ENCODE data around the gene NKX6-2. TPM values are rescaled to one million over a fixed set of nuclear protein-coding genes. Genes with fewer than 3 reads are reported as not detected.
"Not testable (repeated sequence)": the region's sequence is repeated elsewhere in the genome, so short reads cannot be mapped to it uniquely, and the experiment has no call there.

Gene NKX6-2
- total RNA-seq, 1 donor from 2014 or later: not detected

GRCh38 chr10:132802048-132802447 is 16.1 kb upstream of the NKX6-2 start:
- DNase-seq (ENCODE audit: low spot score): no peak
- intact Hi-C loops (cut with DNase I): no loop called here

- intact Hi-C loops (cut with DNase I): no loop called here
- DNase-seq (ENCODE audit: low spot score): no peak
Observed at GRCh38 chr10:132799865-132800264, 13.9 kb upstream of the NKX6-2 start.

DNA sequence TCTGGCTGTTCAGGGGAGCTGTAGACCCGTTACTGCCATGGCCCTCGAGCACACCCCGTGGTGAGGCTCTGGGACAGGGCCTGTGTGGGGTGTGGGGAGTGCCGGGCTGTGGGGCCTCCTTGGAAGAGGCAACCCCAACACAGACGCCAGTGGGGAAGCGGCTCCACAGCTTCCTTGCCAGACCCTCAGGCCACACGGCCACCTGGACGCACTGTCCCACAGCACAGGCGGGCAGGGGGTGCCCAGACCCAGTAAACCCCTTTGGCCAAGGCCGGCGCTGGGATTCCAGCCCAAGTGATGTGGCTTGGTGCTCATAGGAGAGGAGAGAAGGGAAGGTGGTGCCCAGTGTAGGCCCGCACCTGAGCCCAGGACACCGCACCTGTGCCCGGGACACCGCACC is 12.9 kb upstream of the NKX6-2 start:
- DNase-seq (ENCODE audit: low spot score): no peak
- intact Hi-C loops (cut with DNase I): no loop called here

- intact Hi-C loops (cut with DNase I): no loop called here
- DNase-seq (ENCODE audit: low spot score): no peak
Observed at GRCh38 chr10:132798403-132798802, 12.5 kb upstream of the NKX6-2 start.

GRCh38 chr10:132797986-132798385 is 12.0 kb upstream of the NKX6-2 start:
- intact Hi-C loops (cut with DNase I); DNase-seq (ENCODE audit: low spot score): not testable (repeated sequence)

DNA sequence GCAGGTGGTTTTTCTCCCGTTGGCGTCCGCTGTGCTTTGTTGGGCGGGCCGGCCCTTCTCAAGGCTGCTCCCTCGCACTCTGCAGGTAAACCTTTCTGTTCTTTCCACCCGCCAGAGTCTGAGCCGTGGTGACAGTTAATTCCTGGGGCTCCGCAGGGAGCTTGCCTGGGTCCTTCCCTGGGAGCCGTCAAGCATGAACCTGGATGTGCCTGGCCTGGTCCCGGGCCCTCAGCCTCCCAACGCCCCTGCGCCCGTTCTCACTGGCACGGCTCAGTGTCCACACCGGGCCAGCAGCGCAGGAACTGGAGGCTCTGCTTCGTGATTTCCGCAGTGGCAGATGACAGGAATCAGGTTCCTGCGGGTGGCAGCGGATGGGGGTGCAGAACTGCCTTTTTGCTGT is 10.9 kb upstream of the NKX6-2 start:
- DNase-seq (ENCODE audit: low spot score): no peak
- intact Hi-C loops (cut with DNase I): no loop called here

DNA sequence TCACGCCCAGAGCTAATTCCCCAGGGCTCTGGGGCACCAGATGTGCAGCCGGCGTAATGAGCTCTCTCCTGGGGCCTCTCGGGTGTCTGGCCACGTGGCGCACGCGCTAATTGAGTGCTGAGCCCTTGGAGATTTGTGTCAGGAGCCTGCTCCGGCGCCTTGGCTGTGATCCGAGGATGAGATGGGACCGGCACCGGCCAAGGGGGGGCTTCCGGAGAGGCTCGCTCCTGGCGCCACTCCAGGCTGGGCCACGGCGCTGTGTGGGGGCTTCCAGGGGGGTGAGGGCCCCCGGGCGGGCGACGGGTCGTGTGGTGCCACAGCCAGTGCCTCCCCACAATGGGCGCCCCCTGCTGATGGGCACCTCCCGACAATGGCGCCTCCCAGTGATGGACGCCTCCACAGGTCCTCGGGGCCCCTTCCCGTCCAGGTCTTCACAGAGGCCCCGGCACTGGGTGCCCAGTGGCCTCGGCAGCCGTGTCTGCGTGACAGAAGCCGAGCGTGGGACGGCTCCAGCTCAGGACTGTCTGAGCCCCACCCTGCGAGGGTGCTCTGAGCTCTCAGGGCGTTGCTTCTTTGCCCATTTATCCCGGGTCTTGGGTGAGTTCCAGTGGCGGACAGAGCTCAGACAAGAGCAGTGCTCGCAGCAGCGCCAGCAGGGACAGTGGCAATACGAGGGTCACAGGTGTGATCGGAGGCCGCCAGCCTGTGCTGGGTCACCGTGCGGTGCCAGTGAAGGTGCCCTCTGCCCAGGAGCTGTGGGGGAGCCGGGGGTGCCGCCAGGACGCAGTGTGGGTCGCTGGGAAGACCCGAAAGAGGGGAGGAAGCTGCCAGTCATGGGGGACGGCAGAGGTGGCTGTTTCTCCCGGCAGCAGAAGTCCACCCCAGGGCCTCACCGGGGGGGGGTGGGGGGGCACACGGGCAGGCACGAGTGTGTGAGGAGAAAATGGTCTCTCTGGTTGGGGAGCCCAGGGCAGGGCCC is 8.2 kb upstream of the NKX6-2 start:
- intact Hi-C loops (cut with DNase I): no loop called here
- DNase-seq (ENCODE audit: low spot score): no peak

DNA sequence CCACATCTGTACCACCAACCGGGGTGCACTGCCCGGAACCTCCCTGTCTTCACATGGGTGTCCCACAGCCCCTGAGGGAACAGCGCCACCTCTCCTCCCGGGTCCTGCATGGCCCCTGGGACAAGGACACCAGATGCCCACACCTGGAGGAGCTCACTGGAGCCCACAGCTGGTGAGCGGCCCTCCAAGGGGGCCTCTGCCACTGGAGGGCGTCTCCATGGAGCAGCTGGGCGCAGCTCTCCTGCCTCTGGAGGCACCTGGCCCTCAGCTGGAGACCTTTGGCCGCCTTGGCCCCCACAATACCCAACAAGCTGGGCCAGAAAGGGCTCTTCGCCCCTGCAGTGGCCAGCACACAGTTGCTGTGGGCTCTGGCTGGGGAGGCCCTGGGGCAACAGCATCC is 7.3 kb upstream of the NKX6-2 start:
- intact Hi-C loops (cut with DNase I): no loop called here
- no peak for DNase-seq (ENCODE audit: low spot score)

DNA sequence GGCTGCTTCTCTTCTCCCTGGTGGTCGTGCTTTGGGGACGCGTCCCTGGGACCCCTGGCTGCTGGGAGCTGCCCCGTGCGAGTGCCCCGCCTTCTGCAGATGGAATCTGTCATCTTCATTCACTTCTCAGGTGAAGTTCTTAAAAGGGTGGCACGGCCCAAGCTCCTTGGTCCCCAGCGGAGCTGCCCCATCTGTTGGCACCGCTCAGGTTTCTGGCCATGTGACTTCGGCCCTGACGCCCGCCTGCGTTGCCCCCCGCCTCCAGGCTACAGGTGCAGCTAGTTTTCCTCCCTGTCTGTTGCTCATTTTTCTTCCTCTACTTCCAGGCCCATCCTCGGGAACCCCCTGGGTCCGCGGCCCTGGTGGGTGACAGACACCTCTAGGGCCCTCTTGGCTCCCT is 6.8 kb upstream of the NKX6-2 start:
- intact Hi-C loops (cut with DNase I): no loop called here
- no peak for DNase-seq (ENCODE audit: low spot score)

DNA sequence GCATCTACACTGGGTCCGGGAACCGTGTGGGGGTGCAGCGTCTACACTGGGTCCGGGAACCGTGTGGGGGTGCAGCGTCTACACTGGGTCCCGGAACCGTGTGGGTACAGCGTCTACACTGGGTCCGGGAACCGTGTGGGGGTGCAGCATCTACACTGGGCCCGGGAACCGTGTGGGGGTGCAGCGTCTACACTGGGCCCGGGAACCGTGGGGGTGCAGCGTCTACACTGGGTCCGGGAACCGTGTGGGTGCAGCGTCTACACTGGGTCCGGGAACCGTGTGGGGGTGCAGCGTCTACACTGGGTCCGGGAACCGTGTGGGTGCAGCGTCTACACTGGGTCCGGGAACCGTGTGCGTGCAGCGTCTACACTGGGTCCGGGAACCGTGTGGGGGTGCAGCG is 6.2 kb upstream of the NKX6-2 start:
- intact Hi-C loops (cut with DNase I); DNase-seq (ENCODE audit: low spot score): not testable (repeated sequence)

GRCh38 chr10:132790934-132791829 is 5.2 kb upstream of the NKX6-2 start:
- intact Hi-C loops (cut with DNase I): no loop called here
- no peak for DNase-seq (ENCODE audit: low spot score)

DNA sequence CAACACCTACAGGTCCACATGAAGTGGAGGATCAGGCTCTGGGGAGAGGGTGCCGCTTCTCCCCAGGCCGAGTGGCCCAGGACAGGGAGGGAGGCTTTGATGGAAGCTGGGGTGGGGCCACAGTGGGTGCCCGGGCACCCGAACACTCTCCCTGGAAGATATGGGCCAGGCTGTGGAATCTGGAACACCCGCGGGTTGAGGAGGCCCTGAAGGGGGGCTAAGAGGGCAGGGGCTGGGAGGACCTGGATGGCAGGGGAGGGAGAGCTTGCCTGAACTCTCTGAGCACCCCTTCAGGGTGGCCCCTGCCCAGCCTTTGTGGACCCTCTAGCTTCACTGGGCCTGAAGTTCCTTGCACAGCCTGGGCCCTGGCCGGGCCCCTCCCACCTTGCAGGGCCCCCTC is 4.5 kb upstream of the NKX6-2 start:
- intact Hi-C loops (cut with DNase I): no loop called here

GRCh38 chr10:132789659-132790148 is 3.8 kb upstream of the NKX6-2 start:
- no peak for DNase-seq (ENCODE audit: low spot score)
- intact Hi-C loops (cut with DNase I): no loop called here

More for the DNA sequence above, 4.5 kb upstream of the NKX6-2 start:
- no peak for DNase-seq (ENCODE audit: low spot score)

DNA sequence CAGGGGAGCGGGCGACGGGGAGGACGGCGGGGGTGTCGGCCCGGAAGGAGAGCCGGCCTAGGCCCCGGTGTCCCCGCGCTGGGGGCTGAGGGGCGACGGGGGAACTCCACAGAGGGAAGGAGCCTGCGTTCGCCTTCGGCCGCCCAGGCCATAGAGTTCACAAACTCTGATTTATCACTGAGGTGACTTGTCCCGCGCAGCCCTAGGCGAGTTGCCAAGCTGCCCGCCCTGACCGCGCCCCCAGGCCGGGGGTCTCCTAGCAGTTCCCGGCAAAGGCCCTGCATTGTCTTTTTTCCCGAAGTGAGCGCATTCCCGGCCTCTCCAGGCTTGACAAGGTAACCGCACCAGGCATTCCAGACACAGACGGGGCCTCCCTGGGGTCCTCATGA is 2.9 kb upstream of the NKX6-2 start:
- intact Hi-C loops (cut with DNase I): no loop called here
- no peak for DNase-seq (ENCODE audit: low spot score)

GRCh38 chr10:132788180-132788830 is 2.4 kb upstream of the NKX6-2 start:
- no peak for DNase-seq (ENCODE audit: low spot score)
- intact Hi-C loops (cut with DNase I): no loop called here

DNA sequence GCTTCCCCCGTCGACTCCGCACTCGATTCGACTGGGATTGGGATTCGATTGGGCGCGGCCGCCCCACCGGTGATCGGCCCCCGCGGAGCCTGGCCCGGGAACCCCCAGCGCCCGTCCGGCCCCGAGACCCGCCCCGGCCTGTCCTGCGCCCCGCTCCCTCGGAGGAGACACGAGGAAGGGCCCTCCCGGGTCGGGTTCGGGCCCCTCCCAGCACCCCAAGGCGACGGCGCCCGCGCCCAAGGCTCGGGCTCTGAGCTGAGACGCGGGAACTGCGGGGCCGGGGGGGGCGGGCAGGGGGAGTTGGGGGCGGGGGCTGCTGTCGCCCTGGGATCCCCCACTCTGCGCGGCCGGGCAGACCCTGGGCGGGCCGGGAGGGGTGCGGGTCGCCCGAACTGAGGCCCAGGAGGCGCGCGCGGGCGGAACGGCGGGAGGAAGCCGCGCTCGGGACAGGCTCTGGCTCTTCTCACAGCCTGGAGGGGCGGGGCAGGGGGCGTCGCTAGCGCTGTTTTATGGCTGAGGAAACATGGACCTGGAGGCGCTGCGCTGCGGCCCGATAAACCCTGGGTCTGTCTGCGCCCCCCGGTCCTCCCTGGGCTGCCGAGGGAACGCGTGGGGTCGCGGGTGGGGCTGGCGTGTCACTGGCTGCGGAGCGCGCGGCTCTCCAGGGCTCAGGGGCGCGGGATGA is 1.7 kb upstream of the NKX6-2 start:
- intact Hi-C loops (cut with DNase I): no loop called here
- DNase-seq (ENCODE audit: low spot score): no peak

- no peak for DNase-seq (ENCODE audit: low spot score)
- intact Hi-C loops (cut with DNase I): no loop called here
Observed at GRCh38 chr10:132786884-132787494, 1.0 kb upstream of the NKX6-2 start.

DNA sequence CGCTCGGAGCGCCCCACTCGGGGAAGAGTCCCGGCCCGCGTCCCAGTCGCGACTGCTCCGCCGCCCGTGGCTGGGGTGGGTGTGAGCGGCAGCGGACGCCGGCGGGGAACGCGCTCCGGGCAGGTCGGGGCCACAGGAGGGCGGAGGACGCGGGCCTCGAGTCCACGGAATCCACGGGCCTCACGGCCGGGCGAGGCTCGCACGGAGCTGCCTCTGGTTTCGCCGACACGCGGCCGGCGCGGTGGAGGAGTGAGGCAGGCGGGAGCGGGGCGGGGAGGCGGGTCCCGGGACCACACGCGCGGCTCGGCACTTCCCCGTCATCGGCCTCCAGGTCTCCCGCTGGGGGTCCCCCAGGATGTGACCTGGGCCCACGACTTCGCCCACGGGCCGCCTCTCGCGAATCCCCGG is 533 bp upstream of the NKX6-2 start:
- no peak for DNase-seq (ENCODE audit: low spot score)
- intact Hi-C loops (cut with DNase I): no loop called here
